Nephron (organoid): ENCODE measurements around the gene SMIM36.
A peak's percentile ranks its signal among the peaks of the same experiment; 100 is the strongest.

ENCODE experiments used
- H3K27ac Mint-ChIP-seq, 3 experiments: 2 replicates each; pipeline ENCODE4 v1.8.0; 2020; ENCODE audit warnings: mixed read lengths in 3 of 3, mild to moderate bottlenecking in 2 of 3, moderate library complexity in 1 of 3
- H3K27me3 Mint-ChIP-seq: 2 replicates; pipeline ENCODE4 v1.8.0; 2021; ENCODE audit warnings: low read depth, mild to moderate bottlenecking, moderate library complexity, mixed read lengths
- H3K36me3 Mint-ChIP-seq: 2 replicates; pipeline ENCODE4 v1.8.0; 2020; ENCODE audit warnings: low read depth, mixed read lengths
- H3K4me1 Mint-ChIP-seq: 2 replicates; pipeline ENCODE4 v1.8.0; 2020; ENCODE audit warnings: mixed read lengths
- H3K4me3 Mint-ChIP-seq, 3 experiments: 2 replicates each; pipeline ENCODE4 v1.8.0; 2020; ENCODE audit warnings: mild to moderate bottlenecking in 3 of 3, mixed read lengths in 3 of 3, moderate library complexity in 2 of 3
- H3K9me3 Mint-ChIP-seq: 2 replicates; pipeline ENCODE4 v1.8.0; 2020; ENCODE audit warnings: mixed read lengths
- CTCF ChIP-seq, 3 experiments: fragments of 200-600 bp; sonication (generic); IDR thresholded peaks; one replicate each; pipeline ENCODE4 v1.5.0; 2021; ENCODE audit warnings: antibody characterized with exemption in 3 of 3; ENCODE audit not compliant: unreplicated experiment in 3 of 3

SMIM36 gene

DNA sequence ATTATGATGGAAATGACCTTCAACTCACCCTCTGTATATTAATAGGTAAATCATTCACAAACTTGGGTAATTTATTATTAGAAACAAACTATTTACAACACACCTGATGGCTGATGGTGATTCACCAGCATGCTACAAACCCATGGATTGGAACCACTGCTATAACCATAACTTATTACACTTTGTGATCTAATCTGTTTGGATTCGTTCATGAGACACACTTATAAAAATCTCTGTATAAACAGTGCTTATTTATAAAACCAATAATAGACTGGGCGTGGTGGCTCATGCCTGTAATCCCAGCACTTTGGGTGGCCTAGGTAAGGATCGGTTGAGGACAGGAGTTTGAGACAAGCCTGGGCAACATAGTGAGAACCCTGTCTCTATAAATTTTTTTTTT is 16.0 kb downstream of the SMIM36 start:
- H3K4me3 Mint-ChIP-seq = no peak overlapping the region
- no peak for TF ChIP-seq CTCF (IDR thresholded peaks at IDR 0.05; ENCODE audit: unreplicated experiment in 3 of 3)
- H3K27me3 Mint-ChIP-seq = peaks cover 3% of the 10 kb centered on the region
- H3K9me3 Mint-ChIP-seq = no peaks in the 10 kb centered on the region
- no peaks in the 10 kb centered on the region for H3K36me3 Mint-ChIP-seq
- H3K4me1 Mint-ChIP-seq = peaks cover 15% of the 10 kb centered on the region
- H3K27ac Mint-ChIP-seq = peak overlapping the region in 1 of 3 experiments; percentile 86

- no peak for TF ChIP-seq CTCF (IDR thresholded peaks at IDR 0.05; ENCODE audit: unreplicated experiment in 3 of 3)
- Mint-ChIP-seq H3K36me3 (no peaks in the 10 kb centered on the region), H3K27me3 (peaks cover 3% of the 10 kb centered on the region), H3K4me1 (peaks cover 20% of the 10 kb centered on the region), H3K4me3 (no peak overlapping the region), H3K9me3 (no peaks in the 10 kb centered on the region), H3K27ac (peak overlapping the region; percentile 11 to 83 (median 28))
Observed at GRCh38 chr17:55492781-55493341, 18.4 kb downstream of the SMIM36 start.

DNA sequence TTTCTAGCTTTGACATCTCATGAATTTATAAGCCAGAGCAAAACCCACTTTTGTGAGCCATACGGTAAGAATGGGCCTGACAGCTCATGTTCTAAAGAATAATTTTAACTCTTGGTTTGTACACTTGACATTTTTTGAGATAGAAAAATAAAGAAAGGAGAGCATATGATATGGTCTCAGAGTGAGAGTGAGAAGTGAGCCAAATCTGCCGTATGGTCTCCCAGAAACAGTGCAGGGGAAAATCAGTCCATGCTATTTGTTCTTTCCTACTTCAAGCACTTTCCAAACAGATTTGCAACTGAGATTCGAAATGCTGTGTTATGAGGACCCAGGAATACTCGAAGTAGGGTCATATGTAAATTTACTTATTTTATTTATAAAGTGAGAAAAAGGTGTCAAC is 20.9 kb downstream of the SMIM36 start:
- Mint-ChIP-seq H3K9me3 (no peaks in the 10 kb centered on the region), H3K4me1 (peaks cover 28% of the 10 kb centered on the region), H3K27ac (peak overlapping the region in 1 of 3 experiments; percentile 50), H3K36me3 (no peaks in the 10 kb centered on the region), H3K27me3 (peaks cover 3% of the 10 kb centered on the region), H3K4me3 (no peak overlapping the region)
- no peak for TF ChIP-seq CTCF (IDR thresholded peaks at IDR 0.05; ENCODE audit: unreplicated experiment in 3 of 3)

DNA sequence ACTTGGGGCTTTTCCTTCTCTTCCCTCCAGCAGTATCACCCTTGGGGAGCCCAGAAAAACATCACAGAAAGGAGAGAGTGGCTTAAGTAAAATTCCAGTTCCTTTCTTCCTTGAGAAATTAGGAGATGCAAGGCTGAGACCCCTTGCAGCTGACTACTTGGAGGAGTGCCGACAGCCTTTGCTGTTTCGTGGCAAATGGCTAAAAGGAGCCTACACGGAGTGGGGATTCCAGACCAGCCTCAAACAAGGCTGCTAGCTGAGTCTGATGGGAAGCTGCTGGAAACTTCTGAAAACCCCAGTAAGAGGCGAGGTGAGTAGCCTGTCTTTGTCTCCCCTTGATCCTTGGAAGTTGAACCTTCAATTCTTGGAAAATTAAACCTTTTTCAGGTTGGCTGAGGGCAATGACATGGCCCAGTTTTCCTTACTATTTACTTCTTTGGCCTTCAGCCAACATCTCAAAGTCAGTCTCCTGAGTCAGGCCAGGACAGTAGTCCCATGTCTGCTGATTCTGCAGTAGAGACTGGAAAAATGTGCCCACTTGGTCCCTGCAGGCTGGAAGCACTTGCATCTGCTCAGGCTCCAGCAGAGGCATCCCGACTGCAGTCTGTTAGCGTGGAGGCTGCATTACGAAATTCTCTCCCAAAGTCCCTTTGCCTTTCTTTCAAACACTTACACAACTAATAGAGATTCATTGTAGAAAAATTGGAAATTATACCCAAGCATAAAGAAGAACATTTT is 23.4 kb downstream of the SMIM36 start:
- Mint-ChIP-seq H3K4me1 (peaks cover 22% of the 10 kb centered on the region), H3K27ac (peak overlapping the region; percentile 29 to 77 (median 65)), H3K27me3 (peaks cover 3% of the 10 kb centered on the region), H3K4me3 (peak overlapping the region in 2 of 3 experiments; percentile 1 to 24), H3K36me3 (no peaks in the 10 kb centered on the region), H3K9me3 (no peaks in the 10 kb centered on the region)
- TF ChIP-seq CTCF (IDR thresholded peaks at IDR 0.05; ENCODE audit: unreplicated experiment in 3 of 3) = no peak

GRCh38 chr17:55484575-55484974 is 26.7 kb downstream of the SMIM36 start:
- H3K9me3 Mint-ChIP-seq = no peaks in the 10 kb centered on the region
- H3K36me3 Mint-ChIP-seq = no peaks in the 10 kb centered on the region
- TF ChIP-seq CTCF (IDR thresholded peaks at IDR 0.05; ENCODE audit: unreplicated experiment in 3 of 3) = no peak
- no peak overlapping the region for H3K27ac Mint-ChIP-seq
- no peak overlapping the region for H3K4me3 Mint-ChIP-seq
- H3K4me1 Mint-ChIP-seq = peaks cover 18% of the 10 kb centered on the region
- H3K27me3 Mint-ChIP-seq = no peaks in the 10 kb centered on the region
